Peyer's patch (tissue), 4 donors: ENCODE results near the gene CCDC18. TPM values are rescaled to one million over a fixed set of nuclear protein-coding genes. Genes with fewer than 3 reads are reported as not detected.
A peak's percentile ranks its signal among the peaks of the same experiment; 100 is the strongest.

Experiments used
- DNase-seq, 3 donors: peaks; one replicate each; pipeline ENCODE4 v3.0.0-alpha.2; 2017 to 2019
- H3K27ac ChIP-seq, 4 donors: fragments of 200-600 bp; sonication (generic); one replicate each; pipeline ENCODE4 v1.5.1; 2016 to 2019
- H3K27me3 ChIP-seq, 2 donors: fragments of 200-600 bp; sonication (generic); one replicate each; pipeline ENCODE4 v1.5.1; 2019
- H3K36me3 ChIP-seq, 3 donors: fragments of 200-600 bp; sonication (generic); one replicate each; pipeline ENCODE4 v1.5.1; 2016 to 2019
- H3K4me1 ChIP-seq, 4 donors: fragments of 200-600 bp; sonication (generic); one replicate each; pipeline ENCODE4 v1.5.1; 2016 to 2019
- H3K4me3 ChIP-seq, 4 donors: fragments of 200-600 bp; sonication (generic); 1 replicate in 3 of 4; 2 replicates in 1 of 4; pipeline ENCODE4 v1.5.1; 2016 to 2019; ENCODE audit warnings: mild to moderate bottlenecking in 1 of 4
- H3K9me3 ChIP-seq, 4 donors: fragments of 200-600 bp; sonication (generic); one replicate each; pipeline ENCODE4 v1.5.1; 2016 to 2019; ENCODE audit warnings: mild to moderate bottlenecking in 1 of 4
- CTCF ChIP-seq, 6 experiments: fragments of 450-650 bp in 4 of 6; fragments of 200-600 bp in 2 of 6; sonication (generic) in 1 of 6; IDR thresholded peaks; one replicate each; pipeline ENCODE4 v1.5.1; 2017 to 2019; ENCODE audit warnings: antibody characterized with exemption in 6 of 6, mild to moderate bottlenecking in 3 of 6, moderate library complexity in 1 of 6
- POLR2A ChIP-seq, 2 donors: fragments of 450-650 bp; IDR thresholded peaks; one replicate each; pipeline ENCODE4 v1.5.1; 2017; ENCODE audit warnings: antibody characterized with exemption in 2 of 2, mild to moderate bottlenecking in 2 of 2, moderate library complexity in 2 of 2
- total RNA-seq, 4 donors: library from RNA; depleted of rRNA; stranded (reverse); fragments of >200 nt; gene quantifications; one replicate each; pipeline ENCODE4 v1.1.0, GENCODE V29; 2016

CCDC18 gene
- total RNA-seq, 4 donors from 2014 or later = 1.8 to 42.1 (median 5.2) TPM

GRCh38 chr1:93177991-93178390 lies 2.5 kb upstream of the CCDC18 start:
- H3K9me3 ChIP-seq = no peaks in the 10 kb centered on the region
- H3K27me3 ChIP-seq = no peaks in the 10 kb centered on the region
- H3K4me1 ChIP-seq = peaks cover 0 to 19% (median 4%) of the 10 kb centered on the region in 4 donors
- TF ChIP-seq CTCF (IDR thresholded peaks at IDR 0.05) (no peak), POLR2A (IDR thresholded peaks at IDR 0.05) (no peak)
- H3K4me3 ChIP-seq = peak overlapping the region; percentile 67 to 95 (median 78)
- no peak overlapping the region for H3K27ac ChIP-seq
- H3K36me3 ChIP-seq = no peaks in the 10 kb centered on the region
- no peak for DNase-seq

GRCh38 chr1:93178418-93178817 lies 2.1 kb upstream of the CCDC18 start:
- peak overlapping the region; percentile 67 to 95 (median 78) for H3K4me3 ChIP-seq
- H3K4me1 ChIP-seq = peaks cover 0 to 14% (median 4%) of the 10 kb centered on the region in 4 donors
- no peaks in the 10 kb centered on the region for H3K9me3 ChIP-seq
- H3K36me3 ChIP-seq = no peaks in the 10 kb centered on the region
- H3K27ac ChIP-seq = no peak overlapping the region
- H3K27me3 ChIP-seq = no peaks in the 10 kb centered on the region
- DNase-seq = no peak
- TF ChIP-seq CTCF (IDR thresholded peaks at IDR 0.05) = no peak
- TF ChIP-seq POLR2A (IDR thresholded peaks at IDR 0.05) = no peak

- Histone ChIP-seq H3K9me3 (no peaks in the 10 kb centered on the region), H3K27ac (peak within 1 kb of the TSS; percentile 98 to 99 (median 99)), H3K4me1 (peaks cover 0 to 10% (median 4%) of the 10 kb centered on the region in 4 donors), H3K27me3 (no peaks in the 10 kb centered on the region), H3K4me3 (peak within 1 kb of the TSS; percentile 67 to 95 (median 78)), H3K36me3 (no peaks in the 10 kb centered on the region)
- TF ChIP-seq CTCF (IDR thresholded peaks at IDR 0.05) = peak; percentile 1 to 59 (median 34)
- TF ChIP-seq POLR2A (IDR thresholded peaks at IDR 0.05) = peak; percentile 85 to 97
- peak; percentile 96 to 99 (median 97) for DNase-seq
Observed at GRCh38 chr1:93179886-93180722, 420 bp upstream of the CCDC18 start, which contains the start of gene TMED5. Gene TMED5, minus strand, starts transcription at chr1:93180413. Its CDS starts 171 bp downstream, at chr1:93180242.

GRCh38 chr1:93186667-93187066 lies 6.1 kb downstream of the CCDC18 start:
- no peaks in the 10 kb centered on the region for H3K9me3 ChIP-seq
- no peak overlapping the region for H3K4me3 ChIP-seq
- no peak for DNase-seq

GRCh38 chr1:93190432-93190831 lies 9.9 kb downstream of the CCDC18 start:
- H3K27ac ChIP-seq = no peak overlapping the region
- H3K4me1 ChIP-seq = no peaks in the 10 kb centered on the region
- no peaks in the 10 kb centered on the region for H3K27me3 ChIP-seq
- H3K9me3 ChIP-seq = no peaks in the 10 kb centered on the region
- no peak for DNase-seq
- H3K4me3 ChIP-seq = no peak overlapping the region
- H3K36me3 ChIP-seq = no peaks in the 10 kb centered on the region
- TF ChIP-seq CTCF (IDR thresholded peaks at IDR 0.05) (no peak), POLR2A (IDR thresholded peaks at IDR 0.05) (no peak)

More at GRCh38 chr1:93186667-93187066, 6.1 kb downstream of the CCDC18 start:
- Histone ChIP-seq H3K27ac (no peak overlapping the region), H3K27me3 (no peaks in the 10 kb centered on the region), H3K4me1 (no peaks in the 10 kb centered on the region), H3K36me3 (no peaks in the 10 kb centered on the region)
- TF ChIP-seq CTCF (IDR thresholded peaks at IDR 0.05) (no peak), POLR2A (IDR thresholded peaks at IDR 0.05) (no peak)
